Kidney (tissue), 14 donors: ENCODE data around the gene CHIC2. TPM values are rescaled to one million over a fixed set of nuclear protein-coding genes. Genes with fewer than 3 reads are reported as not detected.
A peak's percentile ranks its signal among the peaks of the same experiment; 100 is the strongest.

ENCODE experiments used
- DNase-seq, 5 donors: peaks; one replicate each; pipeline ENCODE4 v3.0.0-alpha.2; 2013 to 2020
- FAIRE-seq: peaks from 2 replicates; lab custom pipeline; 2012; peaks lifted over from hg19 to GRCh38; lab: Jason Lieb, UNC
- H3K27ac ChIP-seq, 2 donors: one replicate each; pipeline ENCODE4 v1.7.0; 2013; ENCODE audit warnings: low read depth in 2 of 2, low read length in 2 of 2, inconsistent platforms in 1 of 2
- H3K27me3 ChIP-seq: one replicate; pipeline ENCODE4 v1.7.1; 2013; ENCODE audit warnings: low read length, inconsistent platforms; ENCODE audit not compliant: control insufficient read depth, insufficient read depth
- H3K36me3 ChIP-seq, 3 donors: one replicate each; pipeline versions ENCODE4 v1.7.0 to v1.7.1; 2013; ENCODE audit warnings: low read length in 3 of 3, control low read depth in 1 of 3, inconsistent platforms in 1 of 3; ENCODE audit not compliant: insufficient read depth in 3 of 3, control insufficient read depth in 2 of 3
- H3K4me1 ChIP-seq, 3 donors: one replicate each; pipeline versions ENCODE4 v1.7.0 to v1.7.1; 2013; ENCODE audit warnings: low read length in 3 of 3, inconsistent platforms in 1 of 3, low read depth in 1 of 3; ENCODE audit not compliant: control insufficient read depth in 2 of 3, insufficient read depth in 2 of 3
- H3K4me3 ChIP-seq, 3 donors: one replicate each; pipeline versions ENCODE4 v1.7.0 to v1.8.1; 2013; ENCODE audit warnings: low read length in 3 of 3, control low read depth in 1 of 3, inconsistent platforms in 1 of 3
- H3K9ac ChIP-seq, 3 donors: one replicate each; pipeline versions ENCODE4 v1.7.0 to v1.7.1; 2013; ENCODE audit warnings: low read length in 3 of 3, control low read depth in 1 of 3, inconsistent platforms in 1 of 3
- H3K9me3 ChIP-seq, 3 donors: one replicate each; pipeline versions ENCODE4 v1.7.0 to v1.7.1; 2013; ENCODE audit warnings: low read length in 3 of 3, control low read depth in 1 of 3, inconsistent platforms in 1 of 3; ENCODE audit not compliant: control insufficient read depth in 2 of 3, insufficient read depth in 1 of 3
- CTCF ChIP-seq: IDR thresholded peaks from 3 replicates; pipeline ENCODE4 v1.5.1; 2012; ENCODE audit warnings: mild to moderate bottlenecking, moderate library complexity, borderline replicate concordance; ENCODE audit not compliant: insufficient read depth; ENCODE audit errors: extremely low read depth
- intact Hi-C: fragments of 100-400 bp; cut with DNase I; formaldehyde crosslinking; loops from one replicate; pipeline ENCODE4 v1.11.1; 2022
- polyA plus RNA-seq: library from polyadenylated mRNA; stranded (reverse); fragments of 350-450 nt; fragmentation: Illumina TruSeq; extraction: RNeasy Lipid Tissue Mini Kit (QIAGEN cat#74804); gene quantifications from one replicate; pipeline ENCODE4 v1.2.3, GENCODE V29; 2014; ENCODE audit warnings: low read depth, low replicate concordance; ENCODE audit not compliant: insufficient read depth
- total RNA-seq: library from RNA; stranded (reverse); fragmentation: NEBNext Ultra II Directional; extraction: Animal tissue kit (Norgen Biotek cat#: 25700); gene quantifications from one replicate; pipeline ENCODE4 v1.2.1, GENCODE V29; 2021
- donor health status: control.
- donor health status: control.
- donor health status: control.
- donor health status: control.
- donor health status: control.
- donor health status: DM: yes; HTN: yes; CAD: no.
- donor health status: Normal renal cell carcinoma (clear cell type).

Gene CHIC2
- total and polyA plus RNA-seq, 2 donors from 2014 or later: 13.5 to 26.6 TPM

DNA sequence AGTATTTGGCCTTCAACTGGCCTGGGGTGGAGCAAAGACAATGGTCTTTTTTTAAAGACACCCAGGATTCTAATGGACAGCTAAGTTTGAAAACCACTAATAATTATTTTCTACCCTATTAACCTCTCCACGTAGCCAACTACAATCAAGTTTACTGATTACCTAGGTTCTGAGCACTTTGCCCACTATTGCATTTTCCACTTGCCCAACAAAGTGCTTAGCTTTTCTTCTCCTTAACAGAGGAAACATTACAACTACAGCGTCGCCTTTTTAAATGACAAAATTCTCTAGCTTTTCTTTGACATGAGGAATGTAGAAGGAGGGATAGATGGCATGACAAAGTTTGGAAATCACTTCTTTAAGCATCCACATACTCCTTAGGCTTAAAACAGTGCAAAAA, 2.0 kb downstream of the CHIC2 start:
- Histone ChIP-seq H3K27ac (peak overlapping the region; percentile 13 to 92), H3K27me3 (no peaks in the 10 kb centered on the region), H3K9ac (peak overlapping the region in 2 of 3 donors; percentile 58 to 92), H3K36me3 (no peaks in the 10 kb centered on the region), H3K4me1 (peaks cover 5 to 20% (median 7%) of the 10 kb centered on the region in 3 donors), H3K9me3 (no peaks in the 10 kb centered on the region), H3K4me3 (peak overlapping the region; percentile 77 to 97 (median 96))
- TF ChIP-seq CTCF: no peak
- DNase-seq (no peak), FAIRE-seq (no peak)
- intact Hi-C loops: no loop called here

GRCh38 chr4:54061873-54062272, 2.5 kb downstream of the CHIC2 start:
- intact Hi-C loops: no loop called here
- H3K9ac ChIP-seq: no peak overlapping the region
- FAIRE-seq (peak; percentile 15), DNase-seq (no peak)
- H3K36me3 ChIP-seq: no peaks in the 10 kb centered on the region
- no peak overlapping the region for H3K27ac ChIP-seq
- no peak for TF ChIP-seq CTCF
- no peaks in the 10 kb centered on the region for H3K9me3 ChIP-seq
- peaks cover 5 to 25% (median 12%) of the 10 kb centered on the region in 3 donors for H3K4me1 ChIP-seq
- H3K27me3 ChIP-seq: no peaks in the 10 kb centered on the region
- H3K4me3 ChIP-seq: peak overlapping the region in 2 of 3 donors; percentile 51 to 96

GRCh38 chr4:54061067-54061466, 3.3 kb downstream of the CHIC2 start:
- H3K27ac ChIP-seq: no peak overlapping the region
- H3K9ac ChIP-seq: no peak overlapping the region
- peak overlapping the region in 2 of 3 donors; percentile 3 to 96 for H3K4me3 ChIP-seq
- no peak for FAIRE-seq
- no peak for DNase-seq
- TF ChIP-seq CTCF: no peak
- no peaks in the 10 kb centered on the region for H3K9me3 ChIP-seq
- peaks cover 5 to 31% (median 12%) of the 10 kb centered on the region in 3 donors for H3K4me1 ChIP-seq
- intact Hi-C loops: no loop called here
- no peaks in the 10 kb centered on the region for H3K27me3 ChIP-seq
- H3K36me3 ChIP-seq: no peaks in the 10 kb centered on the region

DNA sequence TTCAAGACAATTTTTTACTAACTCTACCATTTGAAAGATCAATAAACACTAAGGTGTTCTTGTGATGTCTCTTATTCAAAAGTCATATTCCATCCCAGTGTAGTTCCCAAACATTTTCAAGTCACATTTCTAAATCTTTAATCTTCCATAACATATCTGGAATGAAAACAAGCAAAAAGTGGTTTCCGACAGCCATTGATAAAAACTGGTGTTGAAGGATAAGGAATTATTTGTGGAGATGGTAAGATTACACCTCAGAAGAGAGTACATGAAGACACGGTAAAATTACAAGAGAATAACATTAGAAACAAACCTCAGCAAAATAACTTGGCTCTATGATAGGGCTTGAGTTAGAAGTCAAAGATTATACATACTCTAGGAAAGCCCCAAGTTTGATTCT, 4.3 kb downstream of the CHIC2 start:
- no peaks in the 10 kb centered on the region for H3K36me3 ChIP-seq
- FAIRE-seq (no peak), DNase-seq (no peak)
- H3K27me3 ChIP-seq: no peaks in the 10 kb centered on the region
- H3K9ac ChIP-seq: peak overlapping the region in 1 of 3 donors; percentile 22
- no peak for TF ChIP-seq CTCF
- H3K4me1 ChIP-seq: peaks cover 5 to 25% (median 15%) of the 10 kb centered on the region in 3 donors
- no peak overlapping the region for H3K27ac ChIP-seq
- intact Hi-C loops: no loop called here
- no peaks in the 10 kb centered on the region for H3K9me3 ChIP-seq
- no peak overlapping the region for H3K4me3 ChIP-seq
